GM21619 (cell line): ENCODE measurements around the gene TEX29.

Experiments
- ATAC-seq: cut with Tn5 transposase; IDR thresholded peaks from one replicate; pipeline ENCODE4 v1.9.1; 2021; ENCODE audit not compliant: unreplicated experiment

The TEX29 gene

GRCh38 chr13:111319998-111320911, at the start of gene TEX29:
Gene TEX29 (plus strand): TSS chr13:111320642. CDS start chr13:111320891, 249 bp downstream.
- no peak for ATAC-seq

DNA sequence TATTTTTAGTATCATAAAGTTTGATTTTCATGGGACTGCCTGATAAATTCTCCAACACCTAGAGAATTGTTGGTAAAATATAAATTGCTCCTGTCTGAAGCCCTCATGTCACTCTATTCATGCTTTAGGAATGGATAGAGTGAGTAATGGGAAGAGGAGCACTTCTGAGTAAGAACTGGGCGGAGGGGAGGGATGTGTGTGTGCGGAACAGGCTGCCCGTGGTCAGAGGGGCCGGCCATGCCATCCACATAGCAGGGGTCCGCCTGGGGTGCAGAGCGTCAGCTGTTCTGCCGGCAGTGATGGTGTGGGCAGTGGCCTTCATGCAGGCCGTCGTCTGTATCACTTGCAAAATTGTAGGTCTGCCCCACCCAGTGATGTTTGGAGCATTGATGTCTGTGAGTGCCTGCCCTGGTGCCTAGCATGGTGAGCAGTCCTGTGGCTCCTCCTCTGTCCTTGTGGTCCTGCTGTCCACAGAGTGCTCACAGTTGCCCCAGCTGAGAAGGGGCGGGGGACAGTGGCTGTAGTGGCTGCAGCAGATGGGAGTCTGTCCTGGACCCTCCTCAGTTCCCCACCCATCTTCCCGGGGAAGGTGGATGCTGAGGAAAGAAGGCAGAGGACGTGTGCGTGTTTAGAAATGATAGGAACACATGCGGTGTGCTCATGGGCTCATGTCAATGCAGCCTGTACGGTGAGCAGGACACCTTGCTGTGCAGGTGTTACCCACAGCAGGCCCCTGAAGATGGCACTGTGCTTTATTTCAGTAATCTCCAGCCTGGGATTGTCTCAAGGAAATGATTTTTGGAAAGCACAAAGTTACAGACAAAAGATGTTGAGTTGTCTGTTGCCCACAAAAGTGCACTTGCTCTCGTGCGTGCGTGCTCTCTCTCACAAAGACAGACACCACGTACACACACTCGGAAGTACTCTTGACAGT, 49.4 kb upstream of the TEX29 start:
- ATAC-seq = no peak

DNA sequence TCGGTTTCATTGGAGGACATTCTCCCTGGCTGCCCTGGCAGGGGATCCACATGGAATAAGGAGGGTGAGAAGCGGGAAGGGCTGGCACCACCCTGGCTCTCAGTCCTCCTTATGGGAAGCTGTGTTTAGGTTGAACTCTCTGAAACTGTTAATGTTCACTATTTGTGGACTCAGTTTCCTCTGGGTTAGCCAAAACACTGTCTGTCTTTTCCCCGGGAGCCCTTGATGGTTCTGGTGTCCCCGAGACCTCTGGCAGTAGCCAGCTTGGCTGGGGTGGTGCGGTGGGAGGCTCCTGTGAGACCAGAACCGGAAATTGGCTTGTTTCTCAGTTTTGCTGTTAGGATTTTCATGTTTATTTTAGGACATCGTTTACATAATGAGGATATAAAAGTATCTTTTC, 48.3 kb upstream of the TEX29 start:
- no peak for ATAC-seq

- no peak for ATAC-seq
Observed at GRCh38 chr13:111275382-111275781, 45.1 kb upstream of the TEX29 start.

DNA sequence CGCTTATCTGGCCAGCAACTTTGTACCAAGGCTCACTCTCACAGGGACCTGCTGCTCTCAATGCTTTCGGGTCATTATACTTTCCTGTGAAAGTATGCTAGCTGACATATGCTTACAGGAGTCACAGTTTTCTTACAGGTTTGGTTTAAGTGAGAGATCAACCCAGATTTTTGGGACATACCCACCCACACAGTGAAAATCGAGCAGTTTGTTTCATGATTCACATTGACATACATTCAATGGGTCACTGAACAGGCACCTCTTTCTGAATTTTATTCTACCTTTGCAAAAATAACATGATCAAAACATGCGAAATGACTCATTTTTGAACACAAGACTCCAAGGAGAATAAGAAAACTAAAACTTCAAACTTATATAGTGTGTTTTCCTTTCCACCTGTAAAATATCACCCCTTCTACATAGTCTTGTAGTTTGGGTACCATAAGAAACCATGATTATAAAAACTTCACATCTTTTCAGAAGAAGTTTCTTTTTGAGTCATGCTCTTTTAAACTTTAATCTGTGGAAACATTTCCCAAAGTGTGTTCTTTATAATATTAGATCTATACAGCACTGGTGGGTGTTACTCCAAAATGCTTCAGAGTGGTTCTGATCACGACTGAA, 44.3 kb upstream of the TEX29 start:
- no peak for ATAC-seq

GRCh38 chr13:111278258-111278657, 42.2 kb upstream of the TEX29 start:
- no peak for ATAC-seq

DNA sequence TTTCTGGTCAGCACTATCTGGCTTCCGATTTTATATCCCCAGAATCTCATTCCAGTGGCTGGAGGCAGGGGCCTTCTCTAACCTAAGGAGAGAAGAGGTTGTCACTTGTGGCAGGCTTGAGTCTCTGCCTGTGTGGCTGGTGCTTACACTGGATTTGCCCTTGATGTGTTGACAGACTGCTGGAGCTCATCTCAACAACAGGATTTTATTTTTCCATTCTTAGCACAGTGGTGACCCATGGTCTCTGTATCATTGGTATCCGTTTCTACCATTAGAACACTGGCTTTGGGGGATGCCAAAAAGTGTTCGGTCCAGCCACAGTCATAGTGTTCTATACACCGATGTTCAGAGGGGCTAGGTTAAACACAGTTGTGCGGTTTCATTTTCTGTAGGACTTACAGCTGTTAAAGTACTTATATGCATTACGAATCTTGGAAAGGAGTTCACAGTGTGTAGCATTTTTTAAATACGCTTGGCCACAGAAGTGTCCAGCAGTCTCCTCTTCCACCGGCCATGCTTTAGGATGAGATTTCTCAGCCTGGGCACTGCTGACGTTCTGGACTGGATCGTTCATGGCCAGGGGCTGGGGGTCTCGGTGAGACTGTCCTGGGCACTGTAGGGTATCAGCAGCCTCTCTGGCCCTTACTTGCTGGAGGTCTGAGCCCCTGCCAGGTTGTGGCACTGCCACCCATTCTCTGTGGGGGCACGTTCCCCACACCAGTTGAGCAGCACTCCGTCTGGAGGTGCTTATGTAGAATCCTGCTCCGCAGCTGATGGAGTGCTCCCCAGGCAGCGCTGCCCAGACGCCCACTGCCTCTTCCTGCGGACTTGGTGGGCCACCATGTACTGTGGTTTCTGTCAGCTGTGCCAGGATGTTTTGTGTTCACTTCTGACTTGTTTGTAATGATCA, 41.4 kb upstream of the TEX29 start:
- no peak for ATAC-seq

DNA sequence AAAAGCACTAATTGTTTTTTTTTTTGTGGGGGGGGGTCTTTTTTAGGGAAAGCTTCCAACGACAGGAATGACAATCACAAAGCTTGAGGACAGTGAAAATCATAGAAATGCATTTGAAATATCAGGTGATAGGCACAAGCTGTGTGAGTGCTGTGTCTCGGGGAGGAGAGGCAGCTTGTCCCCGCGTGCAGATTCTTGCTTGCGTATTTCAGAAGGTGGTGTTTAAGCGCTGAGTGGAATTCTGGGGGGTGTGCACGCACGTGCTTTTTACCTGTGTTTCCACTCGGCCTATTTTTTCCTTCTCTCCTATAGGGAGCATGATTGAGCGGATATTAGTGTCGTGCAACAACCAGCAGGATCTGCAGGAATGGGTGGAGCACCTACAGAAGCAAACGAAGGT, 40.2 kb upstream of the TEX29 start:
- no peak for ATAC-seq

DNA sequence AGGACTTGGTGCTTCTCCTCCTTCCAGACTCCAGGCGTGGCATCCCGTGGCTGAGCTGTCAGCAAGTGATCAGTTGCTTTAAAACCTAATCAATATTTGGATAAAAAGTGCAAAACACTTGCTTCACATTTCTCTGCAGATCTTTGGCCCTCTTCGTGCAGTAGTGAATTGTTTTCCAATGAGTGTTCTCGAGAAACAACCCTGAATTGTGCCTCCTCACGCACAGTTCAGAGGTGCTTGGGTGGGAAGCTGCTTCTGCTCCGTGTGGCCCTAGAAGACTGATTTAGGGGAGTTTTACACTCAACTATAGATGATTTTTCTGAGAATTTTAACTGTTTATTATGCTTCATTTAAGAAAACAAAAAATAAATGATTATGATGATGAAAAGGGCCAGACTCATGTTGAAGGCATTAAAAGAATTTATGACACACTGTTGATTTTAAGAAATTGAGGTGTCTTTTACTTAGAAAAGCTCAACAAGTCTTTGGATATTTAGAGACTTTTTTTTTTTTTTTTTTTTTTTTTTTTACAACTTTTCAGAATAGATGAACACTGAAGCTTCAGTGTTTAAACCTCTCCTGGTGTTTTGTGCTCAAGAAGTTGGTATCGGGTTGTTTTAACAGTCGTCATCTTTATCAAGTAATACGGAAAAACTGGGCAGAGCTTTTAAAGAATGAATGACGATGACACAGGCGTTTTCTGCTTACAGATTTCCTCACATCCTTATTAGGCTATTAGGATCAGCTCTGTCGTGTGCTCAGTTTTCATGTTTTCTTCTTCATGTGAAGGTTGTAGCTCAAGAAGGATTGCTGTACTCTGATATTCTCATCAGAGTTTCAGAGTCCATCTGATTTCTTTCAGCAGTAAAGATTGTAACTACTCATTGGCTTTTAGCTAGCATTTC, 39.5 kb upstream of the TEX29 start:
- no peak for ATAC-seq

GRCh38 chr13:111281751-111282311, 38.6 kb upstream of the TEX29 start:
- ATAC-seq = no peak

DNA sequence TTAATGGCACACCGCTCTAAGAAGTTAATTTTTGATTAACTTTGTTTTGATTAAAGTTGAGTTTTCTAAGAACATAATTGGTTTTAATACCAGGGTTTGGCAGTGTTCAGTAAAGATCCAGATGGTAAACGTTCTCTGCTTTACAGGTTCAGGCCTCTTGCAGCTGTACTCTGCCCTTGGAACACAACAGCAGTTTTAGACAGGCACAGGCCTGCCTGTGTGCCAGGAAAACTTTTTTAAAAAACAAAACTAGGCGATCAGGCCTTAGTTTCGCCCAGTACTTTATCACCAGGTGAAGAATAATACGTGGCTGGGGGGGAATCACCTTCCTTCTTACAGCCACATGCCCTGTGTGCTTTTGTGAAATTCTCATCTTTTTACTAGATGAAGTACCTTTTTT, 38.0 kb upstream of the TEX29 start:
- no peak for ATAC-seq

GRCh38 chr13:111282997-111283396, 37.4 kb upstream of the TEX29 start:
- ATAC-seq = no peak

GRCh38 chr13:111283457-111283856, 37.0 kb upstream of the TEX29 start:
- ATAC-seq = no peak

- no peak for ATAC-seq
Observed at GRCh38 chr13:111283991-111284390, 36.5 kb upstream of the TEX29 start.

DNA sequence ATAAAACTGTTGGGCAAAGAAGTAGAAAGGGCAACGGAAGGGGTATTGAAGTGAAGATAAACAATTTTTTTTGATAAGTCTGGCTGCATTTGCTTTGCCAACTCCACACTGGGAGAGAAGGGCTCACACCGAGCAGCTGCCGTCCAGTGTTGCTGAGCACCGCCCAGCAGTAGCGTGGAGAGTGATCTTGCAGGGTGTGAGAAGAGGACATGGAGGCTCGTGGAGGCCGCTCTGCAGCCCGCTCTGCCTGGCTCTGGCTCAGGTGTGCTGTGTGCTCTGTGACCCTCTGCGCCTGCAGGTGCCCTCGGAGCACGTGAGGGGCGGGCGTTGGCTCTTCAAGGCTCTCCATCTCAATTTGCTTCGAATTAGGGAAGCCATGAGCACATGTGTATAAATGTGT, 35.9 kb upstream of the TEX29 start:
- no peak for ATAC-seq

DNA sequence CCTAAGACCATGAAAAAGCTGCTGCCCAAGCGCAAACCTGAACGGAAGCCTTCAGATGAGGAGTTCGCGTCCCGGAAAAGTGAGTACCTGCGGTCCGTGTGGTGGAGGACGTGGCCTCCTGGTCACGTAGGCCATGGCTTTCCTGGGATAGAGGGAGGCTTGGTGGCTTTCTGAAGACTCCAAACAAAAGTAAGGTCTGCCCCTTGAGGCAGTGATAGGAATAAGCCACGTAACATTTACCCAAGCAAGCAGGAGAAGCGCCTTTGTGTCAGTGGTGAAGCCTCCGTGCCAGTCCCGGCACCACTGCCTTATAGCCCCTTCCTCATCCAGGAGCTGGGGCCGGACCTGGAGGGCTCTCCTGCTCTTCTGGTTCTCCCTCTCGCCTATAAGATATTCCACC, 34.3 kb upstream of the TEX29 start:
- no peak for ATAC-seq

DNA sequence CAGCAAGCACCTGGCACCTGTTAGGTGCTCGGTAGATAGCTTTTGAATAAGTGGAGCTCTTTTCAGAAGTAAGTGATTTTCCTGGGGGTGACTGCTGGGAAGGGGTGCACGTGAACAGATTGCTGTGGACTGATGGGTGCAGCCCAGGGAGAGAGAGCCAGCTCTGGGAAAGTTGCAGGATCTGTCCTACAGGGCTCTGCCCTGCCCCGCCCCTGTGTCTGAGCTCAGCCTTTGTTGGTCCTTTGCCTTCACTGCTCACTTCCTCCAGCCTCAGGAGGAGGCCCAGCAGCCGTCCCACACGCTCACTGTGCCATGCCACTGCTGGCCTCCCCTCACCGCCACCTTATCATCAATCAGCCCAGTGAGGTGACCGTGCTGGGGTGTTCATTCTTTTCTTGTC, 33.7 kb upstream of the TEX29 start:
- no peak for ATAC-seq

- no peak for ATAC-seq
Observed at GRCh38 chr13:111287201-111287600, 33.2 kb upstream of the TEX29 start.

DNA sequence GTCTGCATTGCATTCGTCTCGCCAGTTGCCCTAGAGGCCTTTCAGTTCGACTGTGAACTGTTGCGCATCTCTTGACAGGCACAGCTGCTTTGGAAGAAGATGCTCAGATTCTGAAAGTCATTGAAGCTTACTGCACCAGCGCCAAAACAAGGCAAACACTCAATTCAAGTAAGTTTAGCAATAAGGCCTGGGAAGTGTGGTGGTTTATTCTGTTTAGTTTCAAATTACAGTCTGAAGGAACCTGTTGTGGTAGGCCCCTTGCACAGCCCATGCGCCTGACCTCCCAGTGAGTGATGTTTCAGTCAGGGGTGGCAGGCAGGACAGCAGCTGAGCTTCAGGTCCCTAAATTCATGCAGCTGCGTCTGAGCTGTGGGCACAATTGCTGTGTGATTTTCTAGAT, 32.2 kb upstream of the TEX29 start:
- no peak for ATAC-seq
